Stimulated activated CD8-positive, alpha-beta memory T cell treated with anti-CD3 and anti-CD28 coated beads, Interleukin-12 subunit alpha, Interleukin-12 subunit beta, amount 100 ng/mL, for 1 hour (primary cell): ENCODE results near the gene ZNF146.
"Not testable (repeated sequence)": the region's sequence is repeated elsewhere in the genome, so short reads cannot be mapped to it uniquely, and the experiment has no call there.

Experiments used
- DNase-seq: peaks from one replicate; pipeline ENCODE4 v3.0.0-alpha.2; 2020; ENCODE audit warnings: low read depth

The ZNF146 gene

GRCh38 chr19:36214386-36215275 is at the start of gene ZNF146, which contains the start of gene ZNF565:
ZNF146 (plus strand) TSS chr19:36215106; CDS start chr19:36236441, 21,335 bp downstream.
ZNF565 (minus strand) TSS chr19:36214665; CDS start chr19:36201985, 12,680 bp downstream.
- DNase-seq: peak; percentile 90

DNA sequence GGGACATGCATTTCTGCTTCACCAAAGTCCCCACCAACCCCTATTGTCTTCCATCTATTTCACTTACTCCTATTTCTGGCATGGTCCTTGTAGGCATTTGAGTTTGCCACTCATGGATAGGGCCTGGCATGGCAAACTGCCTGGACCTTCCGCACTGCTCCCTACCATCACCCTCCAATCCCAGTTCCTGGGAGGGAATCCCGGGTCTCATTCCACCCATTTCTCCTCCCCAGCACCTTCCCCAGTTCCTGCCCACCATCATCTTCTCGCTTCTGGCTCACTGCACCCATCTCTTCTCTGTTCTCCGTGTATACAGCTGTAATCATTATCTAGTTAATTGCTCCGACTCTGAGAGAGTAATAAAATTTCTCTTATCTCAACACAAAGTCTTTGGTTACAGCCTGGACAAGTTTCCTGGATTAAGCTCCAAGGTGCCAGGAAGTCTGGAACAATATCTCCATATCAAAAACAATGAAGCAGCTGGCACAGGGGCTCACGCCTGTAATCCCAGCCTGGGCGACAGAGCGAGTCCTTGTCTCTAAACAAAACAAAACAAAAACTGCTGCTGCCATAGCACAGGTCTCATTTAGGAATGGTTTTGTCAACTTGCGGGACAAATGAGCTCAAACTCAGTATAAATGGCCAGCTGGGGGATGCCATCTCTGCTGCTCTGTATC is 45.7 kb upstream of the ZNF146 start:
- DNase-seq: no peak

DNA sequence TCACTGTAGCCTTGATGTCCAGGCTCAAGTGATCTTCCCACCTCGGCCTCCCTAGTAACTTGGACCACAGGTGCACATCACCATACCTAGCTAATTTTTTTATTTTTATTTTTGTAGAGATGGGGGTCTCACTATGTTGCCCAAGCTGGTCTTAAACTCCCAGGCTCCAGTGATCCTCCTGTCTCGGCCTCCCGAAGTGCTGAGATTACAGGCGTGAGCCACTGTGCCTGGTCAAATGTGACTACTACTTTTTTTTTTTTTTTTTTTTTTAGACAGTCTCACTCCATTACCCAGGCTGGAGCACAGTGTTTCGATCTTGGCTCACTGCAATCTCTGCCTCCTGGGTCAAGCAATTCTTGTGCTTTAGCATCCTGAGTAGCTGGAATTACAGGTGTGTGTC is 42.1 kb upstream of the ZNF146 start:
- no peak for DNase-seq

- DNase-seq: not testable (repeated sequence)
These were observed 41.1 kb upstream of the ZNF146 start for GRCh38 chr19:36173846-36174245.

DNA sequence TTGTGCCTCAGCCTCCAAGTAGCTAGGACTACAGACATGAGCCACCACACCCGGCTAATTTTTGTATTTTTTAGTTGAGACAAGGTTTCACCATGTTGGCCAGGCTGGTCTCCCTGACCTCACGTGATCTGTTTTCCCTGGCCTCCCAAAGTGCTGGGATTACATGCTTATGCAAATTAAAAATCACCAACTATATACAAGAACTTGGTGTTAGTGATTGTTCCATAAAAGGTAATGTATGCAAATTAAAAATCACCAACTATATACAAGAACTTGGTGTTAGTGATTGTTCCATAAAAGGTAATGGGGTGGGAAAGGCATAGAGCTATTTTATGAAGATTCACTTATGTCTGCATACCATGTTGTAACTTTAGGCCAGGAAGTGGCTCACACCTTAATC is 35.8 kb upstream of the ZNF146 start:
- DNase-seq: not testable (repeated sequence)

GRCh38 chr19:36182612-36183244 is 32.2 kb upstream of the ZNF146 start:
- no peak for DNase-seq

- no peak for DNase-seq
These were observed 31.7 kb upstream of the ZNF146 start for GRCh38 chr19:36183245-36183628.

DNA sequence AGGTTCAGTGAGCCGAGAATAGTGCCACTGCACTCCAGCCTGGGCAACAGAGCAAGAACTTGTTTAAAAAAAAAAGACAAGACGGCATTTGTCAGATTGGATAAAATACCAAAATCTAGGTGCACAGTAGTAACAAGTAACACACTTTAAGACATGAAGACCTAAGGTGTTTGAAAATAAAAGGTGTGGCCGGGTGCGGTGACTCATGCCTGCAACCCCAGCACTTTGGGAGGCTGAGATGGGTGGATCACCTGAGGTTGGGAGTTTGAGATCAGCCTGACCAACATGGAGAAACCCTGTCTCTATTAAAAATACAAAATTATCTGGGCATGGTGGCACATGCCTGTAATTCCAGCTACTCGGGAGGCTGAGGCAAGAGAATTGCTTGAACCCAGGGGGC is 28.2 kb upstream of the ZNF146 start:
- not testable (repeated sequence) for DNase-seq

DNA sequence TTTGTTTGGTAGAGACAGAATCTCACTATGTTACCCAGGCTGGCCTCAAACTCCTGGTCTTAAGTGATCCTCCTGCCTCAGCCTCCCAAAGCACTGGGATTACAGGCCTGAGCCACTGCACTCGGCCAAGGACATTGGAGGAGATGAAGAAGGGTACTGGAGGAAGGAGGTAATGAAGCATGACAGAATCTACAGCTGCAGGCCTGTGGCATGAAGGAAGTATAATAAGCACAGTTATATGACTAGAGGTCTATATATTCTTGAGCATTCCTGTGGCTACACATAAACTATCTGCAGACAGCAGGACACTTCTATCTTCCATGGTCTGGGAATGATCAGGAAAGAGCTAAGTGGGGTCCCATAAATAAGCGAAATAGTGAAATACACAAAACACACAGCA is 18.7 kb upstream of the ZNF146 start:
- DNase-seq: no peak

- DNase-seq: no peak
These were observed 16.8 kb upstream of the ZNF146 start for GRCh38 chr19:36198119-36198518.

DNA sequence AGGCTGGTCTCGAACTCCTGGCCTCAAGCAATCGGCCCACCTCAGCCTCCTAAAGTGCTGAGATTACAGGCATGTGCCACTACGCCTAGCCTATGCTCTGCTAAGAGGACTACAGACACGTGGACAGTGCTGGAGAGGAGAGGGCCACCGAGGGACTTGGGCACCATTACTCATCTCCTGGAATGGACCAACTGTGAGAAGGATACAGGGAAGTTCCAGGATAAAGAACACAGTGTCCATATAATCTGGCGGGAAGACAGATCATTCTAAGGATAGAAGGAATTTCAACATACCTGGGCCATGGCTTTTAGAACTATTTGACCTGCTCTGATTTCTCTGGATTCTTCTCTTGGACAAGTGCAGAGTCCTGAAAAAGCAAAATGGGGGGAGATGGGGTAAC is 13.2 kb upstream of the ZNF146 start:
- DNase-seq: no peak

- DNase-seq: no peak
These were observed 11.6 kb upstream of the ZNF146 start for GRCh38 chr19:36203293-36203692.

DNA sequence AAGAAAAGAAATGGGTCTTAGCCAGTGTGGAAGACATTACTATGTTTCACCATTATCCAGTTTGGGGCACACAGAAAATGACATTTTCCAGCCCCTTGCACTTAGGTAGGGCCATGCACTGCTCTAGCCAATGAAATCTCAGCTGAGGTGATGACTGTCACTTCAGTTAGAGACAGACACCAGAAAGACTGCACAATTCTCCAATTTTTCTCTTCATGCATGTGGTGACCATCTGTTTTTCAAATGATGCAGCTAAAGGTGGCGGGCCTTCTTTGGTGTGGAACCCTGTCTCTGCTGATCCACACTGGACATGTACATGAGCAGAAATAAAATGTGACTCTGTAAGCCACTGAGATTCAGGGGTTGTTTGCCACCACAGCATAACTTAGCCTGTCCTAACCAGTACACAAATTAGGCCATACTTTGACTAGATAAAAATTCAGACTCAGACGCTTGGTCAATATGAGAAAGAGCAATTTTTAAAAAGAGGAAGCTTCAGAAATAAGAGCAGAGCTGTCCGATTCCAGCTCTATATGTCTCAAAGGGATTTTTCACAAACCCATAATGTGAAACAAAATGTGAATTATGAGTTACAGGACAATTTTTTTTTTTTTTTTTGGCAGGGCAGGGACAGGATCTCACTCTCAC is 7.2 kb upstream of the ZNF146 start:
- no peak for DNase-seq

DNA sequence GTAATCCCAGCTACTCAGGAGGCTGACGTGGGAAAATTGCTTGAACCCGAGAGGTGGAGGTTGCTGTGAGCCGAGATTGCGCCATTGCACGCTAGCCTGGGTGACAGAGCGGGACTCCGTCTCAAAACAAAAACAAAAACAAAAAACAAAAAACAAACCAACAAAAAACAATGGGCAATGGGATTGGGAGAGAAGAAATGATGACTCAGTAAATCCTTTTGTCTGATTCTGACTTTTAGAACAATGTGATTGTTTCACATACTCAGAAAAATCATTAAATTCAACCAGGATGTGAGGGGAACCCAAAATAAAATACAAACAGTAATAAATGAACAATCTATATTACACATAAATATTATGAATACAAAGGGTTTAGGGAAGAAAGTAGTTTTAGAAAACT is 5.5 kb upstream of the ZNF146 start:
- no peak for DNase-seq

GRCh38 chr19:36210497-36210896 is 4.4 kb upstream of the ZNF146 start:
- DNase-seq: no peak

- no peak for DNase-seq
These were observed 2.0 kb upstream of the ZNF146 start for GRCh38 chr19:36212895-36213294.

DNA sequence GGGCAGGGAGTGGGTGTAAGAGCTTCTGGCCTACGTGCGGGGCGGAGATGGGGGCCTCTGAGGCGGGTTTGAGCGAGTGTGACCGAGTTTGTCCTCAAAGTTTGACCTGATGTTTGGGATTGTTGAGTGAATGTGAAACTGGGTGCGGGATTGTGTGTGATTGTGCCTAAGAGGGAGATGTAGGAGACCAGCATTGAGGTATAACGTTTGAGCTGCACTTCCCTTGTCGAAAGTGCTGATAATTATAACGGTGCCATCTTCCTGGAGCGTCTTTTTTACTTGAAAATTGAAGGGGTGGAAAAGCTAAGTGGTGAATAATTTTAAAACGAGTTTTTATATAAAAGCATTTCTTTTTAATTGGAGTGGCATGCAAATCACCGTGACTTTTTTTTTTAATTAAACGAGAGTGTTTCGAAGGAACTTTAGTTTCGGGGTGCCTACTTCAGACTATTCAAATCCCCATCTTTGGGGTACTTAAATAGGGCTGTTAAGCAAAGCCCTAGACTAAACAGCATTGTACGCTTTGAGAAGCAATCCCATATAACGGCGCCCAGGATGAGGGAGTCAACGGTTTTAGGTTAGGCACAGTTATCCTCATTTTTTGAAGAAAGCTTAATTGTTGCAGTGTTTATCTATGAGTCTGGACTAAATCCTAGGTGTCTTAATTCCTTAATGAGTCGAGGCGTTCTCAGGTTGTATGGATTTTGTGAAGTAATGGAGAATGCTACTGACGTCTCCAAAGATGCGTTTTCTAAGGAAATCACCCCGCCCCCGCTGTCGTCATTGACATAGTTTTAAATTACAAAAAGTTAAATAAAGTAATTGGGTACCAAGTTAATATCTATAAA is 594 bp downstream of the ZNF146 start:
- DNase-seq: no peak

DNA sequence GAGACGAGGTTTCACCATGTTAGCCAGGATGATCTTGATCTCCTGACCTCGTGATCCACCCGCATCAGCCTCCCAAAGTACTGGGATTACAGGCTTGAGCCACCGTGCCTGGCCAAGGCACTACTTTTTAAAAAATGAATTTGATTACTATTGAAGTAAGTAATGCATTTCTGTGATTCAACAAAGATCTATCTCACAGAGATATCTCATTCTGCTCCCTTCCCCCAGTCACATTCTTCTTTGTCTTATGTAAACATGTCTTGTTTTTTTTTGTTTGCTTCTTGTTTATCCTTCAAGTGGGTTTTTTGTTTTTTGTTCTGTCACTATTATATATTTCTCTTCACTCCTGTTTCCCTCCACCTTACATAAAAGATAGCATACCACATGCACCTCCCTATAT is 6.6 kb downstream of the ZNF146 start:
- DNase-seq: no peak

- DNase-seq: no peak
These were observed 7.6 kb downstream of the ZNF146 start for GRCh38 chr19:36222503-36222902.

DNA sequence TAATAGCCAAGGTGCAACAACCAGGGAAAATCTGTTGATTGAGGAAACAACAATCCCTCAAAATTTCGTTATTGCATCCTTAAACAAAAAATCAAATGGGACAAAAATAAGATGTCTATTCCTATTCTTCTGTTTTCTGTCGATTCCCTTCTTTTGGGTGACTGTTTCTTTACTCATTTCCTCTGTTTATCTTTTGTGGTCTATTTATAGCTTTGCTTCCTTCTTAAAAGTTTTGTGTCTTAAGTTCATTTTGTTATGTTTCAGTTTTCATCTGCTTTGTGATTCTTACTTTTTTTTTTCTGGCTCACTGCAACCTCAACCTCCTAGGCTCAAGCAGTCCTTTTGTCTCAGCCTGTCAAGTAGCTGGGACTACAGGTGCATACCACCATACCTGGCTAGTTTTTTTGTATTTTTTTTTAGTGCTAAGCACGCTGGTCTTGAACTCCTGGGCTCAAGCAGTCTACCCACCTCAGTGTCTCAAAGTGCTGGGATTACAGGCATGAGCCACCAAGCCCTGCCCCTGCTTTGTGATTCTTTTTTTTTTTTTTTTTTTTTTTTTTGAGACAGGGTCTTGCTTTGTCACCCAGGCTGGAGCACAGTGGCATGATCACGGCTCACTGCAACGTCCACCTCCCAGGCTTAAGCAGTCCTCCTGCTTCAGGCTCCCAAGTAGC is 10.4 kb downstream of the ZNF146 start:
- no peak for DNase-seq

- not testable (repeated sequence) for DNase-seq
These were observed 18.7 kb downstream of the ZNF146 start for GRCh38 chr19:36233626-36234025.
